ENCODE measurements around the gene MYH9.
A peak's percentile ranks its signal among the peaks of the same experiment; 100 is the strongest.

The MYH9 gene

DNA sequence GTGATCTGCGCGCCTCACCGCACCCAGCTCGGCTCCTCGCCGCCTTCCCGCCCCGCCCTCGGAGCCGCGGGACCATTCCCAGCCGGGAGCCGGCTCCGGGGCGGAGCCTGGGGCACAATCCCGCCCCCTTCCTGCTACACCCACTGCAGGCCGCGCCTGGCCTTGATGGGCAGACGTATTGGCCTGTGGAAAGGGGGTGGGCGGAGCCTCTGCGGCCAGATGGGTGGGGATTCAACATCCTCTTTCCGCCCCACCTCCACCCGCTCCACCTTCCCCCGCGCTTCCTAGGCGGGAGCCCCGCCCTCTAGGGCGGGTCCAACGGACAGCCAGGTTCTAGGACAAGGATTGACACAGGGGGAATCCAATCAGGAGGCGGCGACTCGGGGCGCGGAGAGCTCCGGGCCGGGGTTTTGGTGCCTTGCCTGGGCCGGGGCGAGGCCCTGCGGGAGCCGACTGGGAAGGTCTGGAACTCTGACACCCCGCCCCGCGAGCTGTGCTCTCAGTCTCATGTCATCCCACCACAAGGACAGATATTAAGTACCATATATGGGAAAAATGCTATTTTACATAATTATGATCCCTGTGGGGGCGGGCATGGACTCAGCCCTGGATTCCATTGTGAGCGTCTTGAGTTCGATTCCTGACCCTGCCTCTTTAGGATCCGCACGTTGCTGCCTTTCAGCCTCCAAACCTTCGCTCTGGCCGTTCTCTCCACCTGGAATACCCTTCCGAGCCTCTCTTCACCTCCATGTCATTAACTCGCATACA, at the start of gene MYH9:
MYH9 (minus strand) TSS at position 9 of the 768 bp plus-strand sequence. CDS start 38,731 bp downstream, outside the sequence.
- DNase-seq (ENCODE audit: low spot score) = peak; percentile 100
- TF ChIP-seq, protein P1, sequence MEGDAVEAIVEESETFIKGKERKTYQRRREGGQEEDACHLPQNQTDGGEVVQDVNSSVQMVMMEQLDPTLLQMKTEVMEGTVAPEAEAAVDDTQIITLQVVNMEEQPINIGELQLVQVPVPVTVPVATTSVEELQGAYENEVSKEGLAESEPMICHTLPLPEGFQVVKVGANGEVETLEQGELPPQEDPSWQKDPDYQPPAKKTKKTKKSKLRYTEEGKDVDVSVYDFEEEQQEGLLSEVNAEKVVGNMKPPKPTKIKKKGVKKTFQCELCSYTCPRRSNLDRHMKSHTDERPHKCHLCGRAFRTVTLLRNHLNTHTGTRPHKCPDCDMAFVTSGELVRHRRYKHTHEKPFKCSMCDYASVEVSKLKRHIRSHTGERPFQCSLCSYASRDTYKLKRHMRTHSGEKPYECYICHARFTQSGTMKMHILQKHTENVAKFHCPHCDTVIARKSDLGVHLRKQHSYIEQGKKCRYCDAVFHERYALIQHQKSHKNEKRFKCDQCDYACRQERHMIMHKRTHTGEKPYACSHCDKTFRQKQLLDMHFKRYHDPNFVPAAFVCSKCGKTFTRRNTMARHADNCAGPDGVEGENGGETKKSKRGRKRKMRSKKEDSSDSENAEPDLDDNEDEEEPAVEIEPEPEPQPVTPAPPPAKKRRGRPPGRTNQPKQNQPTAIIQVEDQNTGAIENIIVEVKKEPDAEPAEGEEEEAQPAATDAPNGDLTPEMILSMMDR (IDR thresholded peaks at IDR 0.05; ENCODE audit: extremely low read depth, insufficient read depth, missing control alignments) = no peak
- in situ Hi-C loops (cut with MboI; ENCODE audit: low pct_unique_long_range_greater_than_20kb, low sequenced_read_pairs, unreplicated experiment) = no loop called here

DNA sequence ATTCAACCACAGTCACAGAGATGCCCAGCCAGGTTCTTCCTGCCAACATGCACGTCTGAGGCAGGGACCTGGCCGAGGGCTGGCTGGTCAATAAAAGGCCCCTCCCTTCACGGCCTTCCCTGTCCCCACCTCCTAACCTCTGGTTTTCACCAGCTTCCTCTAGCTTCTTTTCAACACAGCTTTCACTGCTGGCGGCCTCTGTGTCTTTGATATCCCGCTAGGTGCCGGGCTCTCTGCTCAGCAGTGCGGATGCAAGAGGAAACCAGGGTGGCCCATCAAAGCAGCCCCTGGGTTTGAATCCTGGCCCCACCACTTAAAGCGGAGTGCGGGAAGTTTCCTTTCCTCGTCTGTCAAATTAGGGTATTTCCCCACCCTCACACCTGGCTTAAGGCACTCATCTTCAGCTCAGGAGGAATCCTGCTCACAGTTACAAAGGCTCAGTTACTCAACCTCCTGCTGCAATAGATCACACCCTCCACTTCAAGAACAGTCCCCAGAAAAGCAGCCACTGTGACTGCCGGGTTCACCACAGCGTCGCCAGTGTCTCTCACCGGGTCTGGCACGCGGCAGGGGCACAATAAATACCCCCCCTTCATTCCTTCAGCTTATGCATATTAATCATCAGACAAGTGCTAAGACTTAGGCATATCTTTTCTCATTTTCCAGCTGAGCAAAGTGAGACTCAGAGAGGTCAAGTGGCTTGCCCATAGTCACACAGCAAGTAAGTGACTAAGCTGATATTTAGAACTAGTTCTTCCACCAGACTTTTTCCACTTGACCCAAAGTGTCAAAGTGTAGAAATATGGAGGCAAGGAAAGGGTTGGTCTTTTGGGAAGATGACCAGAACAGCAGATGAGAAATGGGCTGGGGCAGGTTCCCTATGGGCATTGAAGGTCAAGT, 48.0 kb upstream of the MYH9 start:
- in situ Hi-C loops (cut with MboI; ENCODE audit: low pct_unique_long_range_greater_than_20kb, low sequenced_read_pairs, unreplicated experiment) = no loop called here
- peak; percentile 58 for DNase-seq (ENCODE audit: low spot score)
- TF ChIP-seq, protein P1 (IDR thresholded peaks at IDR 0.05; ENCODE audit: extremely low read depth, insufficient read depth, missing control alignments) = no peak

- in situ Hi-C loops (cut with MboI; ENCODE audit: low pct_unique_long_range_greater_than_20kb, low sequenced_read_pairs, unreplicated experiment) = no loop called here
- DNase-seq (ENCODE audit: low spot score) = no peak
- TF ChIP-seq, protein P1 (IDR thresholded peaks at IDR 0.05; ENCODE audit: extremely low read depth, insufficient read depth, missing control alignments) = no peak
Observed at GRCh38 chr22:36433318-36434231, 45.8 kb upstream of the MYH9 start.

DNA sequence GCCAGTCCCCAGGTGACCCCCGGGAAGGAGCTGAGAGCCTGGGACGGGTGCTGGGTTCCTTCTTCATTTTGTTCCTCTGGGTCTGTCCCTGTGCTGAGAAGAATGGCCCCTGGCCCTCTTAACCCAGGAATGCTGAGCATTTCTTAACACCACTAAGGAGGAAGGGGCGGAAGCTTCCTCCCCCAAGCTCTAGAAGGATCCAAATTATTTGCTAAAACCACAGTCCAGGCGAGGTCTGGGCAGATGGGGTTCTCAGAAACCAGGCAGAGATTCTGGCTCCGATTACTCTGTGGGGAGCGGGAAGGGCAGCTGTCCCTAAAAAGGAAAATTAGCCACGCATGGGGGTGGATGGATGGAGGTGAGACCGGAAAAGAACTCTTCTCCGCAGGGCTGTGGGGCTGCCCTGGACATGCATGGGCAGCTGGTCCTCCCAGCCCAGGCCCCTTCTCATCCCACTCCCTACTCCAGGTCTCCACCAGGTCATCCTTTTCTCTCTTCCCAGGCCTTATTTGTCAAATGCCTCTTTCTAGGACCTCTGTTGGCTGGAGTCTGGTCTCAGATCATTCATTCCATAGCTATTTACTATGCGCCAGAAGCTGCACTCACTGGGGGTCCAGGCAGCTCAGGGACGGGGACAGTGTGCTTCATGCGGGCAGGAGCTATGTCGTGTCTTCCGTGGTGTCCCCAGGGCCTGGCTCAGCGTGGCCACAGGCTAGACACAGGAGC, 45.0 kb upstream of the MYH9 start:
- TF ChIP-seq, protein P1 (IDR thresholded peaks at IDR 0.05; ENCODE audit: extremely low read depth, insufficient read depth, missing control alignments) = no peak
- no peak for DNase-seq (ENCODE audit: low spot score)
- in situ Hi-C loops (cut with MboI; ENCODE audit: low pct_unique_long_range_greater_than_20kb, low sequenced_read_pairs, unreplicated experiment) = no loop called here

DNA sequence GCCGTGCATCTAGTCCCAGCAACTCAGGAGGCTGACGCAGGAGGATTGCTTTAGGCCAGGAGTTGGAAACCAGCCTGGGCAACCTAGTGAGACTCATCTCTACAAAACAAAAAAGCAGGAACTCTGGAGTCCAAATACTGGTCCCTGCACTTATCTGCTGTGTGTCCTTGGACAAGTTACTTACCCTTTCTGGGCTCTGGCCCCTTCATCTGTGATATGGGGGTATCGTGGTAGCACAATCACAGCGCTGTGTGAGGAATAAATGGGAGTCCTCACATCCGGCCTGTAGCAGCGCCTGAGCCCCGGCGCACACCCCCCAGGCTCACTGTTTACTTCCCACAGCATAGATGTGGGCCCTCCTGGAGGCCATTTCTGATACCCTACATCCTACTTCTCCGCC, 44.2 kb upstream of the MYH9 start:
- in situ Hi-C loops (cut with MboI; ENCODE audit: low pct_unique_long_range_greater_than_20kb, low sequenced_read_pairs, unreplicated experiment) = no loop called here

More for the DNA sequence above, 44.2 kb upstream of the MYH9 start:
- TF ChIP-seq, protein P1 (IDR thresholded peaks at IDR 0.05; ENCODE audit: extremely low read depth, insufficient read depth, missing control alignments) = no peak
- DNase-seq (ENCODE audit: low spot score) = no peak
